GM19397 (cell line): Measurements from ENCODE around the gene KIAA1549.
"Not testable (repeated sequence)": the region's sequence is repeated elsewhere in the genome, so short reads cannot be mapped to it uniquely, and the experiment has no call there.

Experiments used
- ATAC-seq: cut with Tn5 transposase; IDR thresholded peaks from one replicate; pipeline ENCODE4 v1.9.1; 2021; ENCODE audit warnings: mild to moderate bottlenecking, moderate library complexity; ENCODE audit not compliant: unreplicated experiment

Gene KIAA1549

DNA sequence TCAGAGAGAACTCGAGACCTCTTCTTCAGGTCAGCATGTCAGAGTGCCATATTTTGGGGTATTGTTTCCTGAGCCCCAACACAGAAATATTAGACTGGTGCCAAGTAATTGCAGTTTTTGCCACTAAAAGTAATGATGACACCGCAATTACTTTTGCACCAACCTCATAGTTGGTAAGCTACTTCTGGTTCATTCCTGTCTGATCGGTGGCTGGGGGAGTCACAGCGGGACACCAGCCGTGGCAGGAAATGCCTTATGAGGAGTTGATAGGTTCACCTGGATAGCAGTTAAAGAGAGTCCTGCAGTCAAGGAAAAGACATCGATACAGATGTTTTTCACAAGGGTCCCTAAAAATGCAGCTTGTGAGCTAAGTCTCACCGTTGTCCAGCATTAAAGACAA lies 159.3 kb downstream of the KIAA1549 start:
- ATAC-seq = no peak

DNA sequence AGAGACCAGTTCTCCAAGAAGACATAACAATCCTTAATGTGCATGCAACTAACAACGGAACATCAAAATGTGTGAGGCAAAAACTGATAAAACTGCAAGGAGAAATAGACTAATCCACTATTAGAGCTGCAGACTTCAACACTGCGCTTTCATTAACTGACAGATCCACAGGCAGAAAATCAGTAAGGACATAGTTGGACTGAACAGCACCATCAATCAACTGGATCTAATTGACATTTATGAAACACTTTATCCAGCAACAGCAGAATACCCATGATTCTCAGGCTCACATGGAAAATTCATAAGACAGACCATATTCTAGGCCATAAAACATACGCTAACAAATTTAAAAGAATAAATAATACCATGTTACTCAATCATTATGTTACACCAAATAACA lies 161.6 kb downstream of the KIAA1549 start:
- ATAC-seq = no peak

DNA sequence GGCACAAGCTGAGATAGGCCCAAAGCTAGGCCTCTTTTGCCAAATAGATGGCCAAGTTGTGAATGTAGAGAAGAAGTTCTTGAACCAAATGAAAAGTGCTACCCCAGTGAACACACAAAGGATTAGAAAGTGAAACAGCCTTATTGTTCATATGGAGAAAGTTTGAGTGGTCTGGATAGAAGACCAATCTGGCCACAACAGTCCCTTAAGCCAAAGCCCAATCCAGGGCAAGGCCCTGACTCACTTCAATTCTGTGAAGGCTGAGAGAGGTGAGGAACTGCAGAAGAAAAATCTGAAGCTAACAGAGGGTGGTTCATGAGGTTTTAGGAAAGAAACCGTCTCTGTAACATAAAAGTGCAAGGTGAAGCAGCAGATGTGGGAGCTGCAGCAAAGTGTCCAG lies 164.5 kb downstream of the KIAA1549 start:
- ATAC-seq = no peak

- no peak for ATAC-seq
Observed at GRCh38 chr7:138814816-138815332, 166.3 kb downstream of the KIAA1549 start.

- no peak for ATAC-seq
Observed at GRCh38 chr7:138813945-138814344, 167.2 kb downstream of the KIAA1549 start.

GRCh38 chr7:138811327-138811726 lies 169.9 kb downstream of the KIAA1549 start:
- ATAC-seq = not testable (repeated sequence)

DNA sequence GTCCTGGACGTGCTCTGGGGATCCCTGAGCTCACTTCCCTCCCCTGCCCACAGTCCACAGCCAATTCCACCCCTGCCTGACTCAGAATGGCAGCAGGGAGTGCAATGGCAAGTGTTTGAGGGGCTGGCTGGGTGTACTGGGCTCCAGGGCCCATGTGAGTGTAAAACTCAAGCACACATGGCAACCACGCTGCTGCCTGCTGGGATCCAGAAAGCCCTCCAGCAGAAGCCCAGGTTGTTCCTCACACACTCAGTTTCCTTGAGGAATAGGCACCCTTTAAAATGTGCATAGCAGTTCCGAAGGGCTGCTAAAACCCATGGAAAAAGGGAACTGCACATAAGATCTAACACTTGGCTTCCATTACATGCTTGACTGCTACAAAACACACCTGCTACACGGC lies 171.8 kb downstream of the KIAA1549 start:
- no peak for ATAC-seq

DNA sequence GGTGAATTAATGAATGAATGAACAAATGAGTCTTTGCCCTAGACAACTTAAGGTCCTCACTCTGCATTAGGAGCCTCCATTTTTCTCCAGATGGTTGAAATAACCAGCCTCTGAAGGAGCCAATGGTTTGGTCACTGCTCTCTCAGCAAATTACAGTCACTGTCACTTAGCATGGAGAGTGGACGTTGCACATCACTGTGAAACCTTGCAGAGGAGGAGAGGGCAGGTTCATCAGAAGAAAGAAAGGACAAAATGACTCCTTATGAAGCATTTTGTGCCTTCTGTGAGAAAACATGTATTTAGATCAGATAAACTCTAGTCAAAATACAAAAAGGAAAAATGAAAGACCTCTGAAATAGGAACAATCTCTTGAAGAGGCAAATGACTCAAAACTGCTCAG lies 176.6 kb downstream of the KIAA1549 start:
- no peak for ATAC-seq

GRCh38 chr7:138802706-138803105 lies 178.5 kb downstream of the KIAA1549 start:
- no peak for ATAC-seq

- ATAC-seq = no peak
Observed at GRCh38 chr7:138801256-138801655, 179.9 kb downstream of the KIAA1549 start.

GRCh38 chr7:138799336-138800000 lies 181.7 kb downstream of the KIAA1549 start:
- no peak for ATAC-seq

DNA sequence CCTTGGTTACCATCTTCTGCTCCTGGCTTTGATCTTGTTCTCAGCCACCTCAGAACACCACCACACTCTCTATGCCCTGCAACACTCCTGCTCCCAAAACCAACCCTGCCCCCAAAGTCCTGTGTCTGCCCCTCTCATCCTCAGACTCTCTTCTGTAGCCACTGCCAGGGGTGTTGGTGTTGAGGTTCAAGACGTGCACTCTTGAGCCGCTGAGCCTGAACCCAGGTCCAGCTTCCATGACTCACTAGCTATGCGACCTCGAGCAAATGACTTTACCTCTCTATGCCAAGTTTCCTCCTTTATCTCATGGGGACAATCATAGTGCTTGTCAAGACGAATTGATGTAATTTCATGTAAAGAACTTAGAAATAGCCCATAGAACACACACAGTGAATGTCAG lies 182.4 kb downstream of the KIAA1549 start:
- ATAC-seq = no peak

DNA sequence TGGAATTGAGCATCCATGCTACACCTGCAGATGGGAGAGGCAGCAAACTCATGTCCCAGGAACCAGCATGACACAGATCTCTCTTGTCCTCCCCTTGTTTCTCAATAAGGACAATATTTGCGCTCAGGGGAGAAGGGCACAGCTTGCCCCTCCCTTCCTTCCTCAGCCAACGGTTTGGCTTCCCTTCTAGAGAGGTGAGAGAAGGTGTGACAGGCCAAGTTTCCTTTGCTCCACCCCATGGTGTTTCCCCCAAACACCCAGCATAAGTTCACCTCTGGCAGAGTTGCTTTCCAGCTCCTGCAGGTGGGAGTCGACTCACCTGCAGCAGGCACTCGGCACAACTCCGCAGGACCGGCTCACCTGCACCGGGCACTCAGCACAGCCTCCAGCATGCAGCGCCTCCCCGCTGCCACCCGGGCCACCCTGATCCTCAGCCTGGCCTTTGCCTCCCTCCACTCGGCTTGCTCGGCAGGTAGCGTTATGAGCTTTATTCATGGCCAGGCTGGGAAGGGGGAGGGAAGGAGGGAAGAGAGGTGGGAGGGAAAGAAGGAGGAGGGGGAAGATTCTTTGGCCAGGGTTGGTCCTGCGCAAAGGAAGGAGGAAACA lies 183.4 kb downstream of the KIAA1549 start, which contains the start of the genes ATP6V0A4 and TMEM213:
TSS of gene ATP6V0A4 (minus strand) at position 482 of the 606 bp plus-strand sequence. CDS start 26,949 bp downstream, outside the sequence.
TSS of gene TMEM213 (plus strand) at position 280 of the 606 bp plus-strand sequence. CDS start at position 391, 111 bp downstream.
- no peak for ATAC-seq

DNA sequence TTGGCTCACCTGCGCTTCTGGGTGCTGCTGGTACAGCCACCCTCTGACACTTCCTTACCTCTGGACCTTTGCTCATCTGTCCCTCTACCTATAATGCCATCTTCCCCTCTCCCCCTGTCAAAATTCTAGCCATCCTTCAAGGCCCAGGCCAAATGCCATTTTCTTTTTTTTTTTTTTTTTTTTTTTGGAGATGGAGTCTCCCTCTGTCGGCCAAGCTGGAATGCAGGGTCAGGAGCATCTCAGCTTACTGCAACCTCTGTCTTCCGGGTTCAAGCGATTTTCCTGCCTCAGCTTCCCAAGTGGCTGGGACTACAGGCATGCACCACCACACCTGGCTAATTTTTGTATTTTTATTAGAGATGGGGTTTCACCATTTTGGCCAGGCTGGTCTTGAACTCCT lies 184.1 kb downstream of the KIAA1549 start:
- not testable (repeated sequence) for ATAC-seq

- no peak for ATAC-seq
Observed at GRCh38 chr7:138796038-138796615, 185.1 kb downstream of the KIAA1549 start.

GRCh38 chr7:138785587-138786437 lies 195.4 kb downstream of the KIAA1549 start:
- no peak for ATAC-seq

DNA sequence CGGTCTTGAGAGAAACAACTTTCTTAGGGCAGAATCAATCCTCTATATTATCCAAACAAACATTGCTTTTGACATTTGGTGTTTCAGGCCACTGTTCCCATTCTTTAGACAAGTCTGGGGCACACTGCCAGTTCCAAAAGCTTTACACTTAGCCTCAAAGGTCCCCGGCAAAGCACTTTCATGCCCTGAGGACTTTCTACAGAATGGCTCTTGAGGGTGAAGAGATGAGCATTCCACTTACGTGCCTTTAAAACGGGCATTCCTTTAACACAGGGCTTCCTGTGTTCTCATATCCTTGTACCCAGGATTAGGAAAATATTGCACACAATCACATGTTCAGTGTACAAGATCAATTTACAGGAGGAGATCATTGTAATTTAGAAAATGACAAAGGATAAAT lies 196.5 kb downstream of the KIAA1549 start:
- no peak for ATAC-seq
